ENCODE data around the gene CBFA2T3.

DNA sequence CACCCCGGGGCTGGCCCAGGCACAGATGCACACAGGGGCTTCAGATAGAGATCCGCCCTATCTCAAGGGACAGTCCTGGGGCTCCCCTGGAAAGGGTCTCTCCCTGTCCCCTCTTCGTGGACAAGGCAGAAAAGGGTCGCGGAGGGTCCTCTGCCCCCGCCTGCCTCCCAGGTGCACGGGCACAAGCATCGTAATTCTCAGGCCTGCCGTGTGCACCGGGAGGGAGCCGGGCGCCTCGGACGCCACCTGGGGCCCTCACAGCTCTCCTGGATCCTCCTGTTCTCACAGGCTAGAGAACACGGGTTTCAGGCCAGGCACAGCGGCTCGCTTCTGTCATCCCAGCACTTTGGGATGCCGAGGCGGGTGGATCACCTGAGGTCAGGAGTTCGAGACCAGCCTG lies 98.7 kb downstream of the CBFA2T3 start:
- no peak for TF ChIP-seq CTCF (IDR thresholded peaks at IDR 0.05; ENCODE audit: insufficient read depth, low read length)
- TF ChIP-seq GABPA (IDR thresholded peaks at IDR 0.05; ENCODE audit: low read depth): no peak
- no peak for TF ChIP-seq POLR2AphosphoS5 (IDR thresholded peaks at IDR 0.05; ENCODE audit: low read depth)

All from HL-60 (cell line).